ENCODE measurements around the gene HBZ.
"Not testable (repeated sequence)": the region's sequence is repeated elsewhere in the genome, so short reads cannot be mapped to it uniquely, and the experiment has no call there.

DNA sequence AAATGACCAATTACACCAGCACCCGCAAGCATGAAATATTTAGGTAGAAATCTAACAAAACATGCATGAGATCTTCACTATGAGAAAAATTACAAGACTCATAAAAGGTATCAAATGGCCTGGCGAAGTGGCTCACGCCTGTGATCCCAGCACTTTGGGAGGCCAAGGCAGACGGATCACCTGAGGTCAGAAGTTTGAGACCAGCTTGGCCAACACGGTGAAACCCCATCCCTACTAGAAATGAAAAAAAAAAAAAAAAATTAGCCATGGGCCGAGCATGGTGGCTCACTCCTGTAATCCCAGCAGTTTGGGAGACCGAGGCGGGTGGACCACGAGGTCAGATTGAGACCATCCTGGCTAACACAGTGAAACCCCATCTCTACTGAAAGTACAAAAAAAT lies 51.6 kb downstream of the HBZ start:
- TF ChIP-seq, protein P1, sequence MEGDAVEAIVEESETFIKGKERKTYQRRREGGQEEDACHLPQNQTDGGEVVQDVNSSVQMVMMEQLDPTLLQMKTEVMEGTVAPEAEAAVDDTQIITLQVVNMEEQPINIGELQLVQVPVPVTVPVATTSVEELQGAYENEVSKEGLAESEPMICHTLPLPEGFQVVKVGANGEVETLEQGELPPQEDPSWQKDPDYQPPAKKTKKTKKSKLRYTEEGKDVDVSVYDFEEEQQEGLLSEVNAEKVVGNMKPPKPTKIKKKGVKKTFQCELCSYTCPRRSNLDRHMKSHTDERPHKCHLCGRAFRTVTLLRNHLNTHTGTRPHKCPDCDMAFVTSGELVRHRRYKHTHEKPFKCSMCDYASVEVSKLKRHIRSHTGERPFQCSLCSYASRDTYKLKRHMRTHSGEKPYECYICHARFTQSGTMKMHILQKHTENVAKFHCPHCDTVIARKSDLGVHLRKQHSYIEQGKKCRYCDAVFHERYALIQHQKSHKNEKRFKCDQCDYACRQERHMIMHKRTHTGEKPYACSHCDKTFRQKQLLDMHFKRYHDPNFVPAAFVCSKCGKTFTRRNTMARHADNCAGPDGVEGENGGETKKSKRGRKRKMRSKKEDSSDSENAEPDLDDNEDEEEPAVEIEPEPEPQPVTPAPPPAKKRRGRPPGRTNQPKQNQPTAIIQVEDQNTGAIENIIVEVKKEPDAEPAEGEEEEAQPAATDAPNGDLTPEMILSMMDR (IDR thresholded peaks at IDR 0.05) = not testable (repeated sequence)
- TF ChIP-seq POLR2AphosphoS5 (IDR thresholded peaks at IDR 0.05) = not testable (repeated sequence)

Measured in breast epithelium (tissue), 3 donors.